Mesenchymal stem cell (in vitro differentiated cells and primary cell): ENCODE results near the gene TTBK1.

Experiments used
- DNase-seq: peaks from one replicate; pipeline ENCODE4 v3.0.0-alpha.2; 2013
- H2AFZ ChIP-seq: one replicate; pipeline ENCODE4 v1.6.1; 2013; ENCODE audit warnings: low read depth, mild to moderate bottlenecking, control low read depth, inconsistent platforms, low read length, moderate library complexity
- H2AK5ac ChIP-seq: 2 replicates; pipeline ENCODE4 v1.6.1; 2013; ENCODE audit warnings: low read length, moderate library complexity, mild to moderate bottlenecking, inconsistent platforms; ENCODE audit not compliant: severe bottlenecking
- H2BK120ac ChIP-seq: one replicate; pipeline ENCODE4 v1.6.1; 2013; ENCODE audit warnings: low read depth, mild to moderate bottlenecking, inconsistent platforms, low read length, moderate library complexity
- H2BK12ac ChIP-seq, 2 experiments: one replicate each; pipeline ENCODE4 v1.6.1; 2013; ENCODE audit warnings: inconsistent platforms in 2 of 2, low read length in 2 of 2, mild to moderate bottlenecking in 2 of 2, moderate library complexity in 2 of 2, control low read depth in 1 of 2
- H2BK15ac ChIP-seq: one replicate; pipeline ENCODE4 v1.6.1; 2013; ENCODE audit warnings: mild to moderate bottlenecking, low read depth, inconsistent platforms; ENCODE audit not compliant: poor library complexity, severe bottlenecking
- H2BK5ac ChIP-seq: 2 replicates; pipeline ENCODE4 v1.6.1; 2013; ENCODE audit warnings: low read depth, mild to moderate bottlenecking, low read length, control low read depth, inconsistent platforms; ENCODE audit not compliant: poor library complexity, severe bottlenecking
- H3K14ac ChIP-seq, 2 experiments: one replicate each; pipeline ENCODE4 v1.6.1; 2013; ENCODE audit warnings: inconsistent platforms in 2 of 2, low read length in 2 of 2, control low read depth in 1 of 2, mild to moderate bottlenecking in 1 of 2, moderate library complexity in 1 of 2
- H3K18ac ChIP-seq, 2 experiments: one replicate each; pipeline ENCODE4 v1.6.1; 2013; ENCODE audit warnings: inconsistent platforms in 2 of 2, low read length in 2 of 2, control low read depth in 1 of 2, low read depth in 1 of 2, mild to moderate bottlenecking in 1 of 2
- H3K23ac ChIP-seq, 2 experiments: one replicate each; pipeline ENCODE4 v1.6.1; 2013; ENCODE audit warnings: inconsistent platforms in 2 of 2, low read length in 2 of 2, mild to moderate bottlenecking in 2 of 2, moderate library complexity in 2 of 2, control low read depth in 1 of 2
- H3K27ac ChIP-seq: 2 replicates; pipeline ENCODE4 v1.5.1; 2013; ENCODE audit warnings: mild to moderate bottlenecking, moderate library complexity, low read length, control low read depth, inconsistent platforms; ENCODE audit not compliant: poor library complexity, severe bottlenecking
- H3K27me3 ChIP-seq, 2 experiments: 2 replicates each; pipeline versions ENCODE4 v1.6.1 to v1.7.0; 2013; ENCODE audit warnings: low read length in 2 of 2, mild to moderate bottlenecking in 2 of 2, moderate library complexity in 2 of 2, control low read depth in 1 of 2, inconsistent platforms in 1 of 2; ENCODE audit not compliant: control insufficient read depth in 1 of 2, insufficient read depth in 1 of 2
- H3K36me3 ChIP-seq, 2 experiments: 2 replicates each; pipeline versions ENCODE4 v1.6.1 to v1.7.0; 2013; ENCODE audit warnings: low read length in 2 of 2, control low read depth in 1 of 2, inconsistent platforms in 1 of 2, low read depth in 1 of 2, mild to moderate bottlenecking in 1 of 2; ENCODE audit not compliant: insufficient read depth in 2 of 2, control insufficient read depth in 1 of 2
- H3K4ac ChIP-seq, 2 experiments: one replicate each; pipeline ENCODE4 v1.6.1; 2013; ENCODE audit warnings: inconsistent platforms in 2 of 2, low read length in 2 of 2, mild to moderate bottlenecking in 2 of 2, moderate library complexity in 2 of 2, control low read depth in 1 of 2, low read depth in 1 of 2
- H3K4me1 ChIP-seq: 2 replicates; pipeline ENCODE4 v1.6.1; 2013; ENCODE audit warnings: low read depth, low read length, control low read depth; ENCODE audit not compliant: control insufficient read depth, insufficient read depth
- H3K4me2 ChIP-seq: 2 replicates; pipeline ENCODE4 v1.6.1; 2013; ENCODE audit warnings: low read length, mild to moderate bottlenecking, inconsistent platforms; ENCODE audit not compliant: poor library complexity, severe bottlenecking
- H3K4me3 ChIP-seq, 2 experiments: 2 replicates each; pipeline versions ENCODE4 v1.5.1 to v1.7.0; 2013; ENCODE audit warnings: low read length in 2 of 2, mild to moderate bottlenecking in 2 of 2, control low read depth in 1 of 2, low read depth in 1 of 2; ENCODE audit not compliant: insufficient read depth in 1 of 2
- H3K79me1 ChIP-seq: replicated peaks from 2 replicates; pipeline ENCODE4 v1.6.1; 2013; ENCODE audit warnings: mild to moderate bottlenecking, control low read depth, low read length, inconsistent platforms; ENCODE audit not compliant: poor library complexity, severe bottlenecking
- H3K9ac ChIP-seq: 2 replicates; pipeline ENCODE4 v1.7.0; 2013; ENCODE audit warnings: mild to moderate bottlenecking, low read length, moderate library complexity
- H3K9me3 ChIP-seq: 2 replicates; pipeline ENCODE4 v1.7.0; 2013; ENCODE audit warnings: mild to moderate bottlenecking, low read length; ENCODE audit not compliant: control insufficient read depth
- H4K8ac ChIP-seq: one replicate; pipeline ENCODE4 v1.6.1; 2013; ENCODE audit warnings: inconsistent platforms, mild to moderate bottlenecking, low read length, moderate library complexity
- H4K91ac ChIP-seq: one replicate; pipeline ENCODE4 v1.6.1; 2013; ENCODE audit warnings: mild to moderate bottlenecking, low read length, inconsistent platforms
- WGBS: methylation state at CpG from one replicate; pipeline ENCODE4 v1.1.7; 2013; ENCODE audit warnings: mixed read lengths; 5-methylcytosine and 5-hydroxymethylcytosine counted together

Gene TTBK1

GRCh38 chr6:43325876-43326275, 82.6 kb downstream of the TTBK1 start:
- H2BK5ac ChIP-seq, result no peak overlapping the region
- H3K4ac ChIP-seq, result no peak overlapping the region
- DNase-seq, result no peak
- no peak overlapping the region for H2BK12ac ChIP-seq
- H4K8ac ChIP-seq, result no peak overlapping the region
- H3K79me1 ChIP-seq, result no peaks in the 10 kb centered on the region
- no peak overlapping the region for H2BK120ac ChIP-seq
- no peak overlapping the region for H3K4me3 ChIP-seq
- H3K14ac ChIP-seq, result no peak overlapping the region
- no peak overlapping the region for H4K91ac ChIP-seq
- H2AK5ac ChIP-seq, result no peak overlapping the region
- no peak overlapping the region for H3K23ac ChIP-seq
- H3K18ac ChIP-seq, result no peak overlapping the region
- no peak overlapping the region for H3K4me2 ChIP-seq
- H2AFZ ChIP-seq, result no peak overlapping the region
- no peak overlapping the region for H3K9ac ChIP-seq
- H3K9me3 ChIP-seq, result no peaks in the 10 kb centered on the region
- no peak overlapping the region for H3K27ac ChIP-seq
- H3K27me3 ChIP-seq, result no peaks in the 10 kb centered on the region
- H3K36me3 ChIP-seq, result peaks cover 0 to 3% of the 10 kb centered on the region in 2 experiments
- no peak overlapping the region for H2BK15ac ChIP-seq
- no peaks in the 10 kb centered on the region for H3K4me1 ChIP-seq
- WGBS, result 100% methylated on average over 1 of the region's 1 CpG

DNA sequence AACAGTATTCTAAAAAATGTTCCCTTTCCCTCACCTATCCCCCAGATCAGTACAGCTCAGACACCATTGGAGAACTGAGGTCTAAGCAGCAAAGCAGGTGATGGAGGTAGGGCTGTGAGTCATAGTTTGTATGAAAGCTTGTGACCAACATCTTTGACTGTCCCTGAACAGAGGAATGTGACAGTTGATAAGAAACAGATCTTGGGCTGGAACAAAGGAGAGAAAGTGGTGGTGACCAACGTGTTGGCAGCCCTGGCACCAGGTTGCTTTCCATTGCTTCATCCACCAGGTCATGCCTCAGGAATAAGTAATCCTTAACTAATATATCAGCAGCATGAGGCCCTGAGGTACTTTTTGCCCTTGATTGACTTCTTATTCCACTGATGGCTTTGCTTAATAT, 85.2 kb downstream of the TTBK1 start:
- no peak overlapping the region for H2BK15ac ChIP-seq
- H3K9me3 ChIP-seq, result no peaks in the 10 kb centered on the region
- H2BK120ac ChIP-seq, result no peak overlapping the region
- no peak overlapping the region for H2BK5ac ChIP-seq
- no peak overlapping the region for H3K4ac ChIP-seq
- no peaks in the 10 kb centered on the region for H3K4me1 ChIP-seq
- no peak overlapping the region for H4K91ac ChIP-seq
- 18% methylated on average over 1 of the region's 1 CpG for WGBS
- no peak overlapping the region for H3K9ac ChIP-seq
- no peak overlapping the region for H3K14ac ChIP-seq
- no peak overlapping the region for H2AK5ac ChIP-seq
- H3K23ac ChIP-seq, result no peak overlapping the region
- H3K4me2 ChIP-seq, result no peak overlapping the region
- H3K27me3 ChIP-seq, result no peaks in the 10 kb centered on the region
- no peak overlapping the region for H3K27ac ChIP-seq
- H3K18ac ChIP-seq, result no peak overlapping the region
- no peak overlapping the region for H2AFZ ChIP-seq
- no peaks in the 10 kb centered on the region for H3K79me1 ChIP-seq
- H4K8ac ChIP-seq, result no peak overlapping the region
- H3K36me3 ChIP-seq, result peaks cover 0 to 3% of the 10 kb centered on the region in 2 experiments
- no peak overlapping the region for H2BK12ac ChIP-seq
- DNase-seq, result no peak
- H3K4me3 ChIP-seq, result no peak overlapping the region

DNA sequence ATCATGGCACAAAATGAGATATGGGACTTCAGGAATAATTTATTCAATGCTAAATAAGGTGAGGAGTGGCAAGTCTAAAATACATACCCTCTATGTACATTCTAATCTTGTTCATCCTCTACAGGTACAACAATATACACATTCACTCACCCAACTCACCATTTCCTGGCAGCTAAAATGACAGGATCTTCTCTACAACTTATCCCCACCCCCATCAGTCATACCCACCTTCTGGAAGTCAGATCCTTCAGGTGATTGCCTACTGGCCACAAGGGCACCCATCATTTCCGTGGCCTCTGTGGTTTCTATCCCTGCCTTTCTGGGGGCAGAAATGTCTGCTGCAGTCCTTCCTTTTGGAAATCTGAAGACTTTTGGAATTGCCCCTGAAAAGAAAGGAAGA, 88.2 kb downstream of the TTBK1 start:
- no peak overlapping the region for H2BK12ac ChIP-seq
- H3K23ac ChIP-seq, result no peak overlapping the region
- H3K36me3 ChIP-seq, result peaks cover 0 to 6% of the 10 kb centered on the region in 2 experiments
- no peak overlapping the region for H3K27ac ChIP-seq
- no peak overlapping the region for H3K18ac ChIP-seq
- WGBS, result 73% methylated on average over 1 of the region's 1 CpG
- H4K91ac ChIP-seq, result no peak overlapping the region
- H3K79me1 ChIP-seq, result no peaks in the 10 kb centered on the region
- H3K27me3 ChIP-seq, result no peaks in the 10 kb centered on the region
- no peaks in the 10 kb centered on the region for H3K4me1 ChIP-seq
- no peak overlapping the region for H2AK5ac ChIP-seq
- no peak overlapping the region for H2AFZ ChIP-seq
- H3K4me3 ChIP-seq, result no peak overlapping the region
- no peak overlapping the region for H3K4ac ChIP-seq
- H2BK15ac ChIP-seq, result no peak overlapping the region
- H3K4me2 ChIP-seq, result no peak overlapping the region
- no peak overlapping the region for H2BK120ac ChIP-seq
- H2BK5ac ChIP-seq, result no peak overlapping the region
- no peak for DNase-seq
- H3K9me3 ChIP-seq, result no peaks in the 10 kb centered on the region
- H3K14ac ChIP-seq, result no peak overlapping the region
- no peak overlapping the region for H4K8ac ChIP-seq
- H3K9ac ChIP-seq, result no peak overlapping the region

DNA sequence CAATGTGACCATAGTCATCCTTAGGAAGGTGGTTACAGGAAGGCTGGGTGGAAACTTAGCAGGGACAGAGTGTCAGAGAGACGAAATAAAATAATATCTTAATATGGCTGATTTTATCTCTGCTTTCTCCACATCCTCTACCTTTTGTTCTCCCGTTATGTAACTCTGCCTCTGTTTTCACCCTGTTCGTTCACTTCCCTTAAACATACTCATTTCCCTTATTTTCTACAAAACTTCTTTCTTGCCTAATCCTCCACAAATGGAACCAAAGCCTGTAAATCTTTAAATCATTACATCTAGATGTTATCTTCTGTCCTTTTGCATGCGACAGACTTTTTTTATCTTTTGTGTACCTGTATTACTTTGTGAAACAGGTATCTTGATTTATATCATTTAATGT, 88.6 kb downstream of the TTBK1 start:
- H2BK12ac ChIP-seq, result no peak overlapping the region
- H3K4me3 ChIP-seq, result no peak overlapping the region
- no peak overlapping the region for H4K91ac ChIP-seq
- no peak overlapping the region for H4K8ac ChIP-seq
- no peak overlapping the region for H3K23ac ChIP-seq
- H2BK5ac ChIP-seq, result no peak overlapping the region
- H3K27me3 ChIP-seq, result no peaks in the 10 kb centered on the region
- H3K79me1 ChIP-seq, result no peaks in the 10 kb centered on the region
- peaks cover 0 to 8% of the 10 kb centered on the region in 2 experiments for H3K36me3 ChIP-seq
- no peak overlapping the region for H2BK120ac ChIP-seq
- H3K18ac ChIP-seq, result no peak overlapping the region
- DNase-seq, result no peak
- no peak overlapping the region for H3K9ac ChIP-seq
- H2AFZ ChIP-seq, result no peak overlapping the region
- 96% methylated on average over 3 of the region's 4 CpGs for WGBS
- H3K14ac ChIP-seq, result no peak overlapping the region
- H2BK15ac ChIP-seq, result no peak overlapping the region
- no peak overlapping the region for H3K27ac ChIP-seq
- H2AK5ac ChIP-seq, result no peak overlapping the region
- H3K9me3 ChIP-seq, result no peaks in the 10 kb centered on the region
- H3K4ac ChIP-seq, result no peak overlapping the region
- H3K4me1 ChIP-seq, result no peaks in the 10 kb centered on the region
- H3K4me2 ChIP-seq, result no peak overlapping the region
